Type B pancreatic cell (in vitro differentiated cells): ENCODE data around the gene SPATC1L. TPM values are rescaled to one million over a fixed set of nuclear protein-coding genes. Genes with fewer than 3 reads are reported as not detected.
A peak's percentile ranks its signal among the peaks of the same experiment; 100 is the strongest.

Source experiments
- DNase-seq: peaks from one replicate; pipeline ENCODE4 v3.0.0; 2021; ENCODE audit warnings: mixed read lengths; ENCODE audit not compliant: unreplicated experiment; ENCODE audit errors: extremely low spot score
- H3K27ac Mint-ChIP-seq: 2 replicates; pipeline ENCODE4 v1.8.0; 2021; ENCODE audit warnings: mild to moderate bottlenecking, mixed read lengths
- H3K27me3 Mint-ChIP-seq: 2 replicates; pipeline ENCODE4 v1.8.0; 2021; ENCODE audit warnings: mixed read lengths
- H3K36me3 Mint-ChIP-seq: 2 replicates; pipeline ENCODE4 v1.8.0; 2021; ENCODE audit warnings: mixed read lengths
- H3K4me1 Mint-ChIP-seq: one replicate; pipeline ENCODE4 v1.8.0; 2021; ENCODE audit warnings: mixed read lengths; ENCODE audit not compliant: unreplicated experiment
- H3K4me3 Mint-ChIP-seq: 2 replicates; pipeline ENCODE4 v1.8.0; 2021; ENCODE audit warnings: mild to moderate bottlenecking, mixed read lengths
- H3K9me3 Mint-ChIP-seq: 2 replicates; pipeline ENCODE4 v1.8.0; 2021; ENCODE audit warnings: mixed read lengths
- total RNA-seq: library from RNA; stranded (reverse); gene quantifications from 2 replicates; pipeline ENCODE4 v1.2.1, GENCODE V29; 2021; ENCODE audit warnings: low replicate concordance
- TF ChIP-seq, protein P1 (sequence below): fragments of 200-600 bp; sonication (generic); conservative IDR thresholded peaks from 2 replicates; pipeline ENCODE4 v1.5.0; 2021; ENCODE audit warnings: antibody characterized with exemption, mild to moderate bottlenecking

The SPATC1L gene
- total RNA-seq, 1 donor from 2014 or later, result 24.7 TPM

DNA sequence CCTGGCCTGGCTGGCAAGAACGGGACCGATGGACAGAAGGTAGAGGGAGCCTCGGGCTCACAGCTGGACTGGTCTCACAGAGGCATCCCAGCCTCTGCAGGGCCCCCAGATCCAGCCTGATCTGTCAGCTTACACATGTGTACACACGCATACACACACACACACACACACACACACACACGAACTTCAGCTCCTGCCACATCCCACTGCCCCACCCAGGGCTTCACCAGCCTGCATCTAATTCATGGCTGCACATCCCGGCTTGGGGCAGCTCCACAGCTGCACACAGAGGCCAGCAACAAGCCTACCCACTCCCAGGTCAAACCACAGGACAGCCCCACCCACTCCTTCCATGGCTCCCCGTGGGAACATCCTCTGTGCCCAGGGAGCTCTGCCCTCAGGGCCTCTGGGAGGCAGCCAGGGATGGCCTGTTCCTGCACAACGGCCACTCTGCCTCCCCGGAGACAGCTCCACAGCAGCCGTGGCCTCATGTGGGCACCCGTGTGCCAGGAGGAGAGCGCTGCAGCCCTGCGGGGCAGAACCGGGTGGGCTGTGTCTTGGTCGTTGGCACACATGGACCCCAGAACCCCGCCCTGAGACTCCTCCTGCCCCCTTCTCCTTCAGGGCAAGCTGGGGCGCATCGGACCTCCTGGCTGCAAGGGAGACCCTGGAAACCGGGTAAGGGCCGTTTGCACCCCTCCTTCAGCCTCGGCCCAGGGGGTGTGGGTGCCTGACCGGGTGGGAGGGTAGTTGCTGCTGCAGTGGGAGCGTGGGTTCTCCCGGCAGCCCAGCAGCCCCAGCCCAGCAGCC, 67.3 kb downstream of the SPATC1L start:
- H3K36me3 Mint-ChIP-seq, result peaks cover 3% of the 10 kb centered on the region

DNA sequence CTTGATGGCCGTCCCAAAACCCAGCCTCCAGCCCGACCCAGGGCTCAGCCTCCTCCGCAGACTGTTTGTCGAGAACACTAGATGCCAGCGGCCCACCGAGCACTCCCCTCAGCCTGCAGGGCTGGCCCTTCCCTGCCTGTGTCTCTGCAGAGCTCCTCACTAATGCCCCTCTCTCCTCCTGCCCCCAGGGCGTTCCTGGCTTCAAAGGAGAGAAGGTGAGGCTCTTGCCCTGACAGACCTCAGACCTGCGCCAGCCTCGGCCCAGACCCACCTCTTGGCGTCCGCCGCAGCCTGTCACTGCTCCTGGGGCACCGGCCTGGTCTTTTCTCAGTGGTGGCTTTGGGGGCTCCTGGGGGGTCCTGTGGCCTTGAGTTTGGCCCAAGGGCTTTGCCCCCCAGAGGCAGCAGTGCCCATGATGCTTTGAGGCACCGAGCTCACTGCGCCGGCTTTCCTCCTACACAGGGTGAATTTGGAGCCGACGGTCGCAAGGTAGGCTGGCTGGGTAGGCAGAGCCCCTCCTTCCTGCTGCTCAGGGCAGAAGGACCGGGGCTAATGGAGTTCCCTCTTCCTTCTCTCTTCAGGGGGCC, 68.0 kb downstream of the SPATC1L start:
- Mint-ChIP-seq H3K36me3 (peaks cover 3% of the 10 kb centered on the region), H3K9me3 (no peaks in the 10 kb centered on the region), H3K4me3 (no peak overlapping the region), H3K27ac (no peak overlapping the region), H3K4me1 (no peaks in the 10 kb centered on the region), H3K27me3 (no peaks in the 10 kb centered on the region)
- TF ChIP-seq, protein P1, sequence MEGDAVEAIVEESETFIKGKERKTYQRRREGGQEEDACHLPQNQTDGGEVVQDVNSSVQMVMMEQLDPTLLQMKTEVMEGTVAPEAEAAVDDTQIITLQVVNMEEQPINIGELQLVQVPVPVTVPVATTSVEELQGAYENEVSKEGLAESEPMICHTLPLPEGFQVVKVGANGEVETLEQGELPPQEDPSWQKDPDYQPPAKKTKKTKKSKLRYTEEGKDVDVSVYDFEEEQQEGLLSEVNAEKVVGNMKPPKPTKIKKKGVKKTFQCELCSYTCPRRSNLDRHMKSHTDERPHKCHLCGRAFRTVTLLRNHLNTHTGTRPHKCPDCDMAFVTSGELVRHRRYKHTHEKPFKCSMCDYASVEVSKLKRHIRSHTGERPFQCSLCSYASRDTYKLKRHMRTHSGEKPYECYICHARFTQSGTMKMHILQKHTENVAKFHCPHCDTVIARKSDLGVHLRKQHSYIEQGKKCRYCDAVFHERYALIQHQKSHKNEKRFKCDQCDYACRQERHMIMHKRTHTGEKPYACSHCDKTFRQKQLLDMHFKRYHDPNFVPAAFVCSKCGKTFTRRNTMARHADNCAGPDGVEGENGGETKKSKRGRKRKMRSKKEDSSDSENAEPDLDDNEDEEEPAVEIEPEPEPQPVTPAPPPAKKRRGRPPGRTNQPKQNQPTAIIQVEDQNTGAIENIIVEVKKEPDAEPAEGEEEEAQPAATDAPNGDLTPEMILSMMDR, result no peak
- peak; percentile 65 for DNase-seq

More for the DNA sequence above, 67.3 kb downstream of the SPATC1L start:
- Mint-ChIP-seq H3K4me1 (no peaks in the 10 kb centered on the region), H3K27me3 (no peaks in the 10 kb centered on the region), H3K4me3 (no peak overlapping the region), H3K27ac (no peak overlapping the region), H3K9me3 (no peaks in the 10 kb centered on the region)
- TF ChIP-seq, protein P1, result no peak
- DNase-seq, result peak; percentile 66

DNA sequence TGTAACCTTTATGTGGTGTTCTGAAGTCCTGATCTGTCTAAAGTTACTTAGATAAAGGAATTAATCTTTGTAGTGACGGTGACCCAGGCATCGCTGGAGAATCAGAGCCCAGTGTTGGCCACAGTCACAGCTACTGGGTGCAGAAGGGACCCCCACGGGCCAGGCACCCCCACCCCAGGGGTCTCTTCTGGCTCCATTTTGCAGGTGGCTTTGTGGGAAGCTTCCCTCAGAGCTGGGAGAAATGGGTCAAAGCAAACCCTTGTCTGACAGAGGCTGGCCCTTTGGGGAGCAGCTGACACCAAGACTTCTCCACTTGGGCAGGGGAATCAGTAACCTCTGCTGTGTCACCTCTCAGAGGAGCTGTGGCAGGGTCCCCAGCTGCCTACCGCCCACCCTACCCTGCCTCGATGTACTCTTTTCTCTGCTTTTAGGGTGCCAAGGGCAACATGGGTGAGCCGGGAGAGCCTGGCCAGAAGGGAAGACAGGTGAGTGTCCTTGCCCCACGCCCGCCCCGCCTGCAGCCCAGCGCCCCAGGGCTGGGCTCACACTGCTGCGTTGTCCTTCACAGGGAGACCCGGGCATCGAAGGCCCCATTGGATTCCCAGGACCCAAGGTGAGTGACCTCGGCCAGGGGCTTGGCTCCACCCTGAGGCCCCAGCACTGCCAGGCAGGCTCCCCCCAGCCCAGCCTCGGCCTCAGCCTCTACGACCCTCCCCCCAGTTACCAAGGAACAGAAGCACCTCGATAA, 68.6 kb downstream of the SPATC1L start:
- Mint-ChIP-seq H3K27ac (no peak overlapping the region), H3K4me1 (no peaks in the 10 kb centered on the region), H3K27me3 (no peaks in the 10 kb centered on the region), H3K36me3 (peaks cover 3% of the 10 kb centered on the region), H3K4me3 (no peak overlapping the region), H3K9me3 (no peaks in the 10 kb centered on the region)
- TF ChIP-seq, protein P1, result no peak
- peak; percentile 54 for DNase-seq

DNA sequence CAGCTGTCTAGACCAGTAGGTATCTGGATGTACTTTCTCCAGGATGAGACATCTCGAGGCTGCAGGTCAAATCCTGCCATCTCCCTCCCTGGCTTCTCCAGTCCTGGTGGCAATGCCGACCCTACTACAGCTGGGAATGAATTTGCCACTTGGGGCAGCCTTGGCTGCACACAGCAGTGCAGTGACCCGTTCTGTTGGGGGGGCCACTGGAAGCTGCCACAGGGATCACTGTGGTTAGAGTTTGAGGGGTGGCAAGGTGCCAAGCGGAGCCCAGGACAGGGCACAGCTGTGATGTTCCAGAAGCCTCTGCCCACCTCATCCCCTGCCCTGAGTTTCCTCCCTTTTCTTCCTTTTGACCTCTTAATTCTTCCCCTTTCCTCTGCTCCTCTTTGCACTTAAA, 69.3 kb downstream of the SPATC1L start:
- H3K9me3 Mint-ChIP-seq, result no peaks in the 10 kb centered on the region
- H3K4me1 Mint-ChIP-seq, result no peaks in the 10 kb centered on the region
- TF ChIP-seq, protein P1, result no peak
- H3K36me3 Mint-ChIP-seq, result peaks cover 3% of the 10 kb centered on the region
- peak; percentile 57 for DNase-seq
- H3K27me3 Mint-ChIP-seq, result no peaks in the 10 kb centered on the region
- H3K27ac Mint-ChIP-seq, result no peak overlapping the region
- H3K4me3 Mint-ChIP-seq, result no peak overlapping the region

DNA sequence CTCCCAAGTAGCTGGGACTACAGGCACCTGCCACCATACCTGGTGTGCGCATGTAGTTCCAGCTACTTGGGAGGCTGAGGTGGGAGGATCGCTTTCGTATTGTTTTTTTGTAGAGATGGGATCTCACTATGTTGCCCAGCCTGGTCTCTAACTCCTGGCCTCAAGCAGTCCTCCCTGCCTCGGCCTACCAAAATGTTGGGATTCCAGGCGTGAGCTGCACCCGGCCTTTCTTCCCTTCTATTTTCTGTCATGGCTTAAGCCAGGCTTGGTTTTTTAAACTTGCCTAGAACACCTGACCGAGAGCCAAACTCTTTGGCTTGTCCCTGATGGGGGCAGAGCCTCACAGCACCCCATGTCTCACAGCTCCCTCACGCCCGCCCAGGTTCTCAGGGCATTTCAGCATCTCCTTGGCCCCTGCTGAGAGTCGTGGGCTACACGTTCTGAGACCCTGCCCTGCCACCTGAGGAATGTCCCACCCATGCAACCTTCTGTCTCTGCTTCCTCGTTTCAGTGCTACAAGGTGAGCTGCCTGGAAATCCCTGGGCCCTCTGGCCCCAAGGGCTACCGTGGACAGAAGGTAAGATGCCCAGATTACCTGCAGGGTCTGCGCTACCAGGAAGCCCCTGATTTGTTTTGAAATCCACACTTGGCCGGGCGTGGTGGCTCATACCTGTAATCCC, 70.6 kb downstream of the SPATC1L start:
- Mint-ChIP-seq H3K9me3 (peaks cover under 1% of the 10 kb centered on the region), H3K4me3 (no peak overlapping the region), H3K27ac (no peak overlapping the region), H3K36me3 (peaks cover 3% of the 10 kb centered on the region), H3K27me3 (no peaks in the 10 kb centered on the region), H3K4me1 (no peaks in the 10 kb centered on the region)
- TF ChIP-seq, protein P1, result no peak
- DNase-seq, result no peak
